ENCODE data around the gene VWA1. TPM values are rescaled to one million over a fixed set of nuclear protein-coding genes. Genes with fewer than 3 reads are reported as not detected.
"Not testable (repeated sequence)": the region's sequence is repeated elsewhere in the genome, so short reads cannot be mapped to it uniquely, and the experiment has no call there.

Gene VWA1
- total RNA-seq, 2 experiments from 2014 or later, result not detected

- TF ChIP-seq EZH2phosphoT487 (IDR thresholded peaks at IDR 0.05; ENCODE audit: borderline replicate concordance, low read depth, low read length) (no peak), CTCF (conservative IDR thresholded peaks at IDR 0.05; ENCODE audit: low read length) (no peak)
- H3K27ac ChIP-seq (ENCODE audit: low read depth, low read length, poor library complexity, severe bottlenecking), result no peak overlapping the region
- no peaks in the 10 kb centered on the region for H3K4me1 ChIP-seq (ENCODE audit: insufficient read depth, low read length, poor library complexity, severe bottlenecking)
- intact Hi-C loops (cut with micrococcal nuclease; ENCODE audit: unreplicated experiment), result no loop called here
- no peak overlapping the region for H3K4me3 ChIP-seq (ENCODE audit: low read depth, low read length, poor library complexity, severe bottlenecking)
- H3K9me3 ChIP-seq (ENCODE audit: low read length), result no peaks in the 10 kb centered on the region
- no peak overlapping the region for H2AFZ ChIP-seq (ENCODE audit: low read length)
- H3K9me2 ChIP-seq (ENCODE audit: insufficient read depth, low read length), result no peaks in the 10 kb centered on the region
- no peaks in the 10 kb centered on the region for H3K79me2 ChIP-seq (ENCODE audit: insufficient read depth, low read depth, low read length)
- BruUV-seq (replicated peaks), result no TSS peak
- H3K4me2 ChIP-seq (ENCODE audit: low read length), result no peak overlapping the region
- no peaks in the 10 kb centered on the region for H3K36me3 ChIP-seq (ENCODE audit: insufficient read depth, low read length)
- no peaks in the 10 kb centered on the region for H4K20me1 ChIP-seq (ENCODE audit: insufficient read depth, low read length)
- ChIA-PET POLR2A (no interaction called here), CTCF (ENCODE audit: unreplicated experiment) (no interaction called here)
- DNase-seq (ENCODE audit: low spot score), result no peak
Measured at GRCh38 chr1:1415751-1416150, 19.7 kb upstream of the VWA1 start.

GRCh38 chr1:1417396-1417795 lies 18.1 kb upstream of the VWA1 start:
- H3K4me1 ChIP-seq (ENCODE audit: insufficient read depth, low read length, poor library complexity, severe bottlenecking); POLR2A ChIA-PET; DNase-seq (ENCODE audit: low spot score); BruUV-seq (replicated peaks); H3K79me2 ChIP-seq (ENCODE audit: insufficient read depth, low read depth, low read length); H3K36me3 ChIP-seq (ENCODE audit: insufficient read depth, low read length); H3K4me3 ChIP-seq (ENCODE audit: low read depth, low read length, poor library complexity, severe bottlenecking); CTCF ChIA-PET (ENCODE audit: unreplicated experiment); H4K20me1 ChIP-seq (ENCODE audit: insufficient read depth, low read length); intact Hi-C loops (cut with micrococcal nuclease; ENCODE audit: unreplicated experiment); H2AFZ ChIP-seq (ENCODE audit: low read length); H3K27ac ChIP-seq (ENCODE audit: low read depth, low read length, poor library complexity, severe bottlenecking); H3K9me3 ChIP-seq (ENCODE audit: low read length); H3K4me2 ChIP-seq (ENCODE audit: low read length); H3K9me2 ChIP-seq (ENCODE audit: insufficient read depth, low read length): not testable (repeated sequence)

GRCh38 chr1:1417825-1418463 lies 17.5 kb upstream of the VWA1 start:
- DNase-seq (ENCODE audit: low spot score); H3K79me2 ChIP-seq (ENCODE audit: insufficient read depth, low read depth, low read length); H4K20me1 ChIP-seq (ENCODE audit: insufficient read depth, low read length); POLR2A ChIA-PET; CTCF ChIA-PET (ENCODE audit: unreplicated experiment); H3K4me1 ChIP-seq (ENCODE audit: insufficient read depth, low read length, poor library complexity, severe bottlenecking); H3K9me3 ChIP-seq (ENCODE audit: low read length); H3K9me2 ChIP-seq (ENCODE audit: insufficient read depth, low read length); BruUV-seq (replicated peaks); H3K4me2 ChIP-seq (ENCODE audit: low read length); H3K4me3 ChIP-seq (ENCODE audit: low read depth, low read length, poor library complexity, severe bottlenecking); H2AFZ ChIP-seq (ENCODE audit: low read length); intact Hi-C loops (cut with micrococcal nuclease; ENCODE audit: unreplicated experiment); H3K36me3 ChIP-seq (ENCODE audit: insufficient read depth, low read length): not testable (repeated sequence)
- H3K27ac ChIP-seq (ENCODE audit: low read depth, low read length, poor library complexity, severe bottlenecking), result peak overlapping the region; percentile 38

Data from OCI-LY7 (cell line).